Cardiac fibroblast (primary cell): ENCODE measurements around the gene DSG1.
"Not testable (repeated sequence)": the region's sequence is repeated elsewhere in the genome, so short reads cannot be mapped to it uniquely, and the experiment has no call there.

Source experiments
- DNase-seq, 2 donors: peaks; one replicate each; pipeline versions ENCODE4 v3.0.0 to v3.0.0-alpha.2; 2010; ENCODE audit warnings: low read depth in 2 of 2
- H3K4me3 ChIP-seq, 2 donors: replicated peaks in 1 of 2; 1 replicate in 1 of 2; 2 replicates in 1 of 2; pipeline ENCODE4 v1.5.1; 2011; ENCODE audit warnings: low read depth in 2 of 2, low read length in 2 of 2, mild to moderate bottlenecking in 2 of 2, moderate library complexity in 1 of 2
- TF ChIP-seq, protein P1 (sequence below): IDR thresholded peaks from one replicate; pipeline ENCODE4 v1.5.1; 2011; ENCODE audit warnings: low read depth, mild to moderate bottlenecking, low read length, inconsistent platforms

Gene DSG1

DNA sequence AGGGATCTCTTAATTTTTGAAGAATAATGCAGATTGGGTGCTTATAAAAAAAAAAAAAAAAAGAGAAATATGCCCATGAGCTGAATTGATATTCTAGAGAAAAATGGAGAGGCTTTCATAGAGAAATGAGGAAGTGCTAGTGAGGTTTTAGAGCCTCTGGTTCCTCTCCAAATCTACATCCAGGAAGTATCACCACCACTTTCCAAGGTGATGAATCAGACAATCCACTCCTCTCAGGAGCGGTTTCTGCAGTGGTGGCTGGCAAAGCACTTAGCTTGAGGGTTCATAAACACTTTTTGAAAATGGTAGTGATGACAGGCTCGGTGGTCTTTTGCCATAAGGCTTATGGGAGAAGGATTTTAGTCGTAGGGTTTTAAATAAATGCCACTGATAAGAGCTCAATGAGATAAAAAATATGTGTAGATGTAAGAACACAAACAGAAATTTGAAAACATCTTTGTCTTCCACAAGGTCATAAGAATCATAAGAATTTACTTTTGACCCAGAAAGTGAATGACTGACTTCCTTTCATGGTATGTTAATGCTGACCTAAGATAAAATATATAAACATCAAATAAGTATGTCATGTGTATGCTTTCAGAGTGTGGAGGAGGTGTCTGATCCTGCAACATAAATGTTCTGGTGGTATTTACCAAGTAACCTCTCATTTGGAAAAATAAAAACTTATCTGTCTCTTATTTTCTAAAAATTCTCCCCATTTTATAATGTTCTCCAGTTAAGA, 42.1 kb upstream of the DSG1 start:
- peak in 1 of 2 donors; percentile 31 for DNase-seq
- H3K4me3 ChIP-seq = no peak overlapping the region
- TF ChIP-seq, protein P1, sequence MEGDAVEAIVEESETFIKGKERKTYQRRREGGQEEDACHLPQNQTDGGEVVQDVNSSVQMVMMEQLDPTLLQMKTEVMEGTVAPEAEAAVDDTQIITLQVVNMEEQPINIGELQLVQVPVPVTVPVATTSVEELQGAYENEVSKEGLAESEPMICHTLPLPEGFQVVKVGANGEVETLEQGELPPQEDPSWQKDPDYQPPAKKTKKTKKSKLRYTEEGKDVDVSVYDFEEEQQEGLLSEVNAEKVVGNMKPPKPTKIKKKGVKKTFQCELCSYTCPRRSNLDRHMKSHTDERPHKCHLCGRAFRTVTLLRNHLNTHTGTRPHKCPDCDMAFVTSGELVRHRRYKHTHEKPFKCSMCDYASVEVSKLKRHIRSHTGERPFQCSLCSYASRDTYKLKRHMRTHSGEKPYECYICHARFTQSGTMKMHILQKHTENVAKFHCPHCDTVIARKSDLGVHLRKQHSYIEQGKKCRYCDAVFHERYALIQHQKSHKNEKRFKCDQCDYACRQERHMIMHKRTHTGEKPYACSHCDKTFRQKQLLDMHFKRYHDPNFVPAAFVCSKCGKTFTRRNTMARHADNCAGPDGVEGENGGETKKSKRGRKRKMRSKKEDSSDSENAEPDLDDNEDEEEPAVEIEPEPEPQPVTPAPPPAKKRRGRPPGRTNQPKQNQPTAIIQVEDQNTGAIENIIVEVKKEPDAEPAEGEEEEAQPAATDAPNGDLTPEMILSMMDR = no peak

DNA sequence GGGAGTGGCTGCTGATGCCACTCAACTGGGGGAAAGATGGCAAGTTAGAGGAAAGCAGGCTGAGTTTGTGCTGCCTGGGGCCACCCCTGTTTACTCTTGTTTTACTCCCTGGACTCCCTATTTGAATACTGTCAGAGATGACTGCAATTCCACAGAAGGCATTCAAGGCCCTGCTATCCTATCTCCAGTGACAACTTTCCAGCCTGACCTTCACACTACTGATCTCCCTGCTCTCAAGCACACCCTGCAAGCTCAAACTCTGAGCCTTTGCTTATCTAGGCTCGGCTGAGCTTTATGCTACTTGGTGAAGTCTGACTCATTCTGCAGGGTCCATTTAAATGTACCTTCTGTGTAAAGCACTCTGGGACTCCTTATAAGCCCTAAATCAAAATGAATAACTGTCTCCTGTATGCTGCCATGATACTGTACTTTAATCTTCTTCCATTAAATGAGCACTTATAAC, 39.3 kb upstream of the DSG1 start:
- no peak overlapping the region for H3K4me3 ChIP-seq
- peak in 1 of 2 donors; percentile 15 for DNase-seq
- TF ChIP-seq, protein P1 = no peak

GRCh38 chr18:31280502-31280901, 37.5 kb upstream of the DSG1 start:
- TF ChIP-seq, protein P1 = no peak
- no peak for DNase-seq
- no peak overlapping the region for H3K4me3 ChIP-seq

DNA sequence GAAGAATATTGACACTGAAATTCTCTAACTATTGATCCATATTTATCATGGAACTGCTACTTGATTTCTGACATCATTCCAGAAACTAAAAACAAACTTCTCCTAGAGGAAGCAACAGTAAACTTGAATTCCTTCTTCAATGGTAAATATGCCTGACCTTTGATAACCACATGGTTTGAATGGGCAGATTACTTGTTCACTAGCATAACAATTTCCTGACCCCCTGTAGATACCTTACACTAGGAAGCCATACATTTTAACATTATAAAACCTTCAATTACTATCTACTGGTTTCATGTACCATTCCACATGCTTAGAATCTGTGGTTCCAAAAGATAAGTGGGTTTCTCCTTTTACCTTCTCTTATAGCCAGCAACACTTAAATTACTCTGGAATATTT, 36.5 kb upstream of the DSG1 start:
- no peak overlapping the region for H3K4me3 ChIP-seq
- TF ChIP-seq, protein P1 = no peak
- no peak for DNase-seq

- not testable (repeated sequence) for H3K4me3 ChIP-seq, DNase-seq
Measured at GRCh38 chr18:31289446-31289845, 28.5 kb upstream of the DSG1 start.

- TF ChIP-seq, protein P1 = no peak
- H3K4me3 ChIP-seq = no peak overlapping the region
- DNase-seq = no peak
Measured at GRCh38 chr18:31291688-31292087, 26.3 kb upstream of the DSG1 start.

DNA sequence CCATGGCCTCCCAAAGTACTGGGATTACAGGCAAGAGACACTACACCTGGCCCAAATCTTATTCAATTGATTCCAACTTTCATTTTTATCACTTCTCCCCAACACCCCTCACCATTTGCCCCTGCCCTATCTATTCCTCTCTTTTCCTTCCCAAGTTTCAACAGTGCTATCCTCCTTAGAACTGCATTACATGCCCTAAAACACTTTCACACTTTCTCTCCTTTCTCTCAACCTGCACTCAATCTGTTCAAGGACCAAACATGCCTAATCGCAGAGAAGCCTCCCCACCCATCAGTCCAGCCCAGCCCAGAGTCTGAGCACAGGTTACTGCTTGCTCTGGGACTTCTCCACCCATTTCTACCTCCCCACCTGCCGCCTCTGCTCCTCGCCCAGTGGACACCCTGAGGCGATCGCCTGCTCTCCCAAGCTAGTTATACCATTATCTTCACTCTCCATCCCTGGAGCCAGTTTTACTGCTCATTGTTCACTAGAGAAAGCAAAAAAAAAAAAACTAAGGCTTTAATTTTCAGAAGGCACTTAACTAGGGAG, 23.7 kb upstream of the DSG1 start:
- H3K4me3 ChIP-seq = no peak overlapping the region
- no peak for DNase-seq
- TF ChIP-seq, protein P1 = no peak
